ENCODE data around the gene ABTB1.

The ABTB1 gene

DNA sequence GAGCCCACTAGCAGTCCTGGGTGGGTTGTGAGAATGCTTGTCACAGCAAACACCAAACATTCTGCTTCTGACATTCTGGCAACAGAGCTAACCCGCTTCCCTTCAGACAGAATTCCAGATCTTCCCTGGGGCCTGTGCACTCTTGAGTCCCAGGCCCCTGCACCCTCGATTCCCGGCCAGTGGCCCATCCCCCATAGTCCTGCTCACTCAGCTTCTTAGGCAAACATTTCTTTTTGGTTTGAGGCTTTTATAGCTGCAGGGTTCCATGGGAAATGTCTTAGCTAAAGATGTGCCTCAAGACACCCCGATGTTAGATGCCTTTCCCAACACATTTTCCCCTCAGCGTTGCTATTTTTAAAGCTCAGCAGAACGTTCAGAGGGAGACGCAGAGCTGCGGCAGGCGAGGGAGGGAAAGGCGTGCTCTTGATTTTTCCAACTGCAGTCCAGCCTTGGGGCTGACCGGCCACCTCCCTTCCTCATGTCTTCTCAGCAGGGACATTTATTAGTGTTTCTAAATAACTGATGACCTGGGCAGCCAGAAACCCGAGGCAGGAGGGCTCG, 35.2 kb downstream of the ABTB1 start:
- no peak for DNase-seq

DNA sequence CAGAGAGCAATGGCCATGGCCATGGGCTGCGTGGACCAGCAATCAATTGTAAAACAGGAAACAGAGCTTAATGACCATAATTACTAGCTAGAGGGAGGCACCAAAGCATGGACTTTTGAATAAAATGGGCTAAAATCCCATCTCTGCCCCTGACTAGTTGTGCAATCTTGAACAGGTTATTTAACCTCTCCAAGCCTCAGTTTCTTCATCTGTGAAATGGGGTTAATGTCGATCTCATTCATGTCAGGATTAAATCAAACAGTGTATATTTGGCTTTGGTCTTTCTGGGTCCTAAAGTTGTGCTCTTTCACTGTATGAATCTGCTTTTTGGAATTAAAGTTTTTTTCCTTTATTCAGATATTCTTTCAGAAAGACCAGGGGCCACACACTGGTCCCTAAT, 36.1 kb downstream of the ABTB1 start:
- no peak for DNase-seq

DNA sequence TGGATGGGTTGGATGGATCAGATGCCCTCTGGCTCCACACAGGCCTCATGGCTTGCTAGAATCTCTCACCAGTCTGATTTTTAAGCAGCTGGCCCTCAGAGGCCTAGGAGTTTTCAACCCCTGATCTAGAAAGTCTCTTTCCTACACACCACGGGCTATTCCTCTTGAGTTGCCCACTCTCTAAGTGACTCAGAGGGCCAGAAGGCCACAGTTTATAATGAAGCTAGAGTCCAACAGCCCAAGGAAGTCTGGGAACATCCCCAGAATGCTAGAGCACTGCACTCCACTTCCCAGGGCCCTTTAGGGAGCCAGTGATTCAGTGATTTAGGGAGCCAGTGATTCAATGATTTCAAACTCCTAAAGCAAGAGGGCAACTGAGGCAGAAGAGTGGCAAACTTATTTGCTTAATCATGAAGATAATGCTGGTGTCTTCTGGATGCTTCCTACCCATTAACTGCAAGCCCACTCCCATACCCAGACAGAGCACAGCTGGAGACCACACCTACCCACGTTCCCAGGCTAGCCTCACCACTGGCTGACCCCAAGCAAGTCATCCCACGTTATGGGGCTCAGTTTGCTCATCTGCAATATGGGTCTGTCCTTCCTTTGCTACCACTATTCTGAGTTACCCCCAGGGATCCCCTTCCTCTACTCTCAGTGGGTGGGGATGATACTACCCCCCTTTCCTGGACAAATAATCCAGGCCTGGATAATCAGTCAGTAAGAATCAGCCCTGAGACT, 36.7 kb downstream of the ABTB1 start:
- DNase-seq = no peak

DNA sequence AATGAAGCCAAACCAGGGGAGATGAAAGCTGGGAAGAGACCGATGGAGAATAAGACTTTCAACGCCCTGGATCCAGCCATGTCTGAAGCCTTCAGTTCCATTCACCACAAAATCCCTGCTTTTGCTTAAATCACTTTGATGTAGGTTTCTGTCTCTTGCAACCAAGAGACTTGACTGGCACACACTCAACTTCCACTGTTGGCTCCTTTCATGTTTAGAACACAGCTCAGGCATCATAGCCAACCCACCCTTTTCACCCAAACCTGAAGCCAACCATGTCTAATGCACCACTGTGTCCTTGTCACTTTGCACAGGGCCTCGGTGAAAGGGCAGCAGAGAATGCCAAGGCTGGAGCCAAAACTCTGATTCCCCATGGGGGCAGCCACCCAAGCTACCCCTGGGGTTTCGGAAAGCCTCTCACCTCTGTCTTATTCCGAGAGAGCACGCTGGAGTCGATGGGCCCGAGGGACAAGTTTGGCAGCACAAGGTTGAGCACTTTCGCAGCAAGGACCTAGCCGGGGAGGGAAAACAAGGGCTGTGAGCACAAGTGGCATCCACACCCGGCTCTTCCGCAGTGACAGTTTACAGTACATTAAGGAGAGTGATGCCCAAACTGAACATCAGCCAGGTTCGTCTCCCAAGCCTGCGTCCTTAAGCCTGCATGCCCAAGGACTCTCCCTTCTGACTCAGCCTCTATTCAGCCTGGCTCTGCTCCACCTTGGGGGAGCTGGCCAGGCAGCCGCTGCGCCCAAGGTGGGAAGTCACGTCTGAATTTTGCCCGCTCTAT, 37.6 kb downstream of the ABTB1 start:
- no peak for DNase-seq

DNA sequence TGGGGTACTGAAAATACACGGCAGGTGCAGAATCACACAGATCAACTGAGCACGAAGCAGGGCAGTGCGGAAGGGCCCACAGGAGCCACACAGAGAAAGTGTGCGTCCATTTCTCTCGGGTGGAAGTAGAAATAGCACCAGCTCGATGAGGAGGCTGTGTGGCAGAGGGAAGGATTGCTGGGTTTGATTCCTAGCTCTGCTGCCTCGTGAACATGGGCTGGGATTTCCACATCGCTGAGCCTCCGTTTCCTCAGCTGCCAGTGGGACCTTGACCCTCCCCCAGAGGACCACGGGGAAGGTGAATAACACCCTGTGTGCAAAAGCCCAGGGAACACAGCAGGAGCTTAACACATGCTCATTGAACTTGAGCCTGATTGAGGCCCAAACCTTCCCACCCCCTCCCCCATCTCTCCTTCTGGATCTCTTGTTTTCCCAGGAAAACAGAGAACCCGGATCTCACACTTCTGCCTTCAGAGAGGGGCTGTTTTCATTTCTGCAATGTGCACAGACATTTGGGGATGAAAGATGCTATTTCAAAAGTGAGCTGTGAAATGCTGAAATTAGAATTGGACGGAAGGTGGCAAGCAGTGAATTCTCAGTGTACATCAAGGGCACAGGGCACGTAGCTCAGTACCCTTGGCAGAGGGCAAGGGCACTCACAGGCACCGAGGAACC, 38.4 kb downstream of the ABTB1 start:
- DNase-seq = no peak

DNA sequence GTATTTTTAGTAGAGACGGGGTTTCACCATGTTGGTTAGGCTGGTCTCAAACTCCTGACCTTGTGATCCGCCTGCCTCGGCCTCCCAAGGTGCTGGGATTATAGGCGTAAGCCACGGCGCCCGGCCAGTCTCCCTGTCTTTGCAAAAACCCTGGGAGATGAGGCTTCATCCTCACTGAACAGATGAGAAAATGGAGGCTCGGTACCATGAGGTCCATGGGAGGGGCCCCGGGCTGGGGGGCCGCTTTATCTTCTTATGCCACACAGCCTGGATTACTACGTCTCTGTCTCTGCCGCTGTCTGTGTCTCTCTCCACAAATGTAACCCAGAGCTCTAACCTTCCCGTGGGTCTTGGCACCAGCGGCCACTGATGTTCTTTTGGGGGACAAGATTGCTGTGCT, 39.1 kb downstream of the ABTB1 start:
- DNase-seq = no peak

DNA sequence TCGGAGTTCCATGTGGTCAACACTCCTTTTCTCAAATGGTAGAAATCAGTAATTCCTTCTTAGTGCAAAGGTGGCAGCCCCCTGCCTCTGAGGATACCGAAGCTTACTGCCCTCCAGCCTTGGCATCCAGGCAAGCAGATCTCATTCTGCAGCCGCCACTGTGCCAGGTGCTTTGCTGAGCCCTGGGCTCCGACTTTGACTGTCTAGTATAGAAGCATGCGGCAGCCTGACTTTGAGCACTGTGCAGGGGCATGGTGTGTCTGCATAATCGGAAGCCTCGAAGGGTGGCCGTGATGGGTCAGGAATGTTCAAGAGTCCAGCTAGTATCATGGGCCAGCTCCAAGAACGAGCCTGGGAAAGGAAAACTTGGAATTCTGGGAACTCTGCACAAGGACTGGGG, 39.7 kb downstream of the ABTB1 start:
- DNase-seq = no peak

DNA sequence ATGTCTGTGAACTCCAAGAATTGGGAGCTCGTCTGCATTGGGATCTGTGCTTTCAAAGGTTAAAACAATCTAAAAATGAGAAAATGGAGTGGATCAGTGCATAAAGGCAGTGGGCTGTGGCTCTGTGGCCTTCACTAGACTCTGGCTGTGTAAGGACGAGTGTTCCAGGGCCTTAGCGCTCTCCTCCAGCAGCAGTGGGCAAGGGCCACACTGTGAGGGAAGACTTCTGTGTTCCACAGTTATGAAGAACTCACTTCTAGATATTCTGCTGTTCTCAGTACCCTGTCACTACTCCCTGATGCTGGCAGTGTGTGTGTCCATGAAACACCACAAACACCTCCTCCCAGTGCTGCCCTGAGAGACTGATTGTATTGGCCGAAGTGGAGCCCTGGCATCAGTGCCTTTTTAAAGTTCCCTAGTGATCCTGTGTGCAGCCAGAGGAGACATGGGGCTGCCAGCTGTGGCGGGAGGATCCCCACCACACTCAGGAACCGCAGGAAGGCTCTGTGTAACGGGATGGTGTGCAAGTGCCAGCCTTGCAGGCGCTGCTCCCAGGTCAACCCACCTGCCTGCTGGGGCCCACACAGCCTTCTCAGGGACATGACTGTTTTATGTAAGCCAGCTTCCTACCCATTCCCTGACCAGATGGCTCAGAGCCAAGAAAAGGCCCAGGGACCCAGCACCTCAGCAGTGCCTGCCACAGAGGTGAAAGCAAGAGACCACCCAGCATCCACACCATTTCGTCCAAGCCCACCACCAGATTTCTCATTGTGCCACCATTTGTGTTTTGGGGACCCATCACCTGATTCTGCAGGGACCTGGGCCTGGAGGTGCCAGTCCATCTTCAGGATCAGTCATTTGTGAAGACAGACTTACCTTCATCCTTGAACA, 40.4 kb downstream of the ABTB1 start:
- DNase-seq = no peak

DNA sequence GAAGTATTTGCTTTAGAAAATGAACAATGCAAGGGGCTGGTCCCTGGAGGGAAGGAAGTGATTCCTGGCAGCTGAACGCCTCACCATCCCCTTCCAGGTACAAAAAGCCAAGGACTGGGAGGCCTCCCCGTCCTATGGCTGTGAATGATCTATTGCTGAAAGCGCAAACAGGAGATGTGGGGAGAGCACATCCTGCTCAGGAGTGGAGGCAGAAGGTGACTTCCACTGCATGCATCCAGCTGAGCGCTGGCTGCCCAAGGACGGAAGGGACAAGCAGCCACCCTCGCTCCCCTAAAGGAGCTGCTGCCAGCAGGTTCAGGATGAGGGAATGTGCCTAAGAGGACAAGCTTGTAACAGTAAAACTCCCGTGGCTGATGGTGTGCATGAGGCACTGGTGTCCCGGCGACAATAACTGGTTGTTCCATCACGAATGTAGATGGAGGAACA, 41.4 kb downstream of the ABTB1 start:
- no peak for DNase-seq

DNA sequence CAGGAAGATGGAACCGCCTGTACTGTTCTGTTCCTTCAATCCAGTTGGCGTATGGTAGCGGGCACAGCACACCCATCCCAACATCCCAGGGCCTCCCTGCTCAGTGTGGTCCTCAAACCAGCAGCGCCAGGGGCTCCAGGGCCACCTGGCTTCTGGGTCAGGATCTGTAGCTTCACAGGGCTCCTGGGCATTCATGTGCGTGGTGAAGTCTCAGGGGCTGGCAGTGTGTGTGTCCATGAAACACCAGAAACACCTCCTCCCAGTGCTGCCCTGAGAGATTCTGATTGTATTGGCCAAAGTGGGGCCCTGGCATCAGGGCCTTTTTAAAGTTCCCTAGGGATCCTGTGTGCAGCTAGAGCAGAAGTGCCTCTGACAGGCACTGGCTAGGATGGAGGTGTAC, 42.1 kb downstream of the ABTB1 start:
- DNase-seq = no peak

- no peak for DNase-seq
Measured at GRCh38 chr3:127715532-127715931, 42.8 kb downstream of the ABTB1 start.

DNA sequence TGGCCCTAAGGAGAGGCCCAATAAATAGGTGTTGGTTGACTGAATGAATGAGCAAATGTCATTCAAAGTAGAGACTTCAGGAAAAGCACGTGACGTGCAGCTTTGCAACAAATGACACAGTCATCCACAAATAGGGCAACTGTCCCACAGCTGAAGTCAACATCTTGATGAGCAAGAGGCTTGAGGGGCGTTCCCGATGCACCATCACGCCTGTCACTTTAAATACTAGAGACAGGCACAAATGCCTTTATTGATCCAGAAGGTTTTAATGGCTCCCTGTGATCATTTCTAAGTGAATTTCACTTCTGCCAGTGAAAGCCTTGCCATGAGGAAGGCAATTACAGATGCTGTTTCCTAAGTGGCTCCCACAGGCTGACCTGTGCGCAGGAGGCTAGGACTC, 43.6 kb downstream of the ABTB1 start:
- DNase-seq = no peak

DNA sequence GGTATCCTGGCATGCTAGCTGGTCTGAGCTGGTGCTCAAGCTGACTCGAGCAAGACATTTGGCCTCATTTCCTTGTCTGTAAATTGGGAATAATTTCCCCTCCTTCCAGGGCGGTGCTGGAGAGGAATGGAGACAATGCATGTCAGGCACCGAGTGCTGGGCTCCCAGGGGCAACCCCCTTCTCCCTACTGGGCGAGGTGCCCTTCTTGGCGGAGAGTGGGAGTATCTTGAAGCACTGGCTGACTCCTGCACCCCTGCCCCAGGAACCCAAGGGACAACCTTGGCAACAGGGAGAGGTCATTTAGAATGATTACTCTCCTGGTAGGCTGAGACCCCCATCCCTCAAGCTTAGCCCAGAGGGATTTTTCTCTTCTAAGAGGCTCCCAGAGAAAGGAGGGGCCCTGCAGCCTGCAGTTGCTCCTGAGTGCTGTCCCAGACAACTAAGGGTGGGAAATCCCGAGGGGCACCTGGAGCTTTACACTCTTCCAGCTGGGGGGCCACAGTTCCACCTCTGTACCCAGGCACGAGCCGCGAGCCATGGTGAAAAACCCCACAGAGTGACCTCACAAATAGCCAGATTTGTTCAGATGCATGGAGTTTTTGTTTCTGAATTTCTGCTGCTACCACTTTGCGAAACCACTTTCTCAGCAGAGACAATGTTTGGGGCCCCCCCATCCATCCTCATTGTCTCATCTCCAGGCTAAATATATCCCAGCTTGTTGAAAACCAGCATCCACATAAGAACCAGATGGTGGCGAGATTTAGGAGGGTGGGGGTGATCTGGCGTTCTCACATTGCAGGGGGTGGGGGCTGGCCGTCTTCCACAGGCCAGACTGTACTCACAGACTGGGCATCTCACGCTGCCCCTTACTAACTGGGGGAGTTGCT, 44.8 kb downstream of the ABTB1 start:
- DNase-seq = peak; percentile 67

DNA sequence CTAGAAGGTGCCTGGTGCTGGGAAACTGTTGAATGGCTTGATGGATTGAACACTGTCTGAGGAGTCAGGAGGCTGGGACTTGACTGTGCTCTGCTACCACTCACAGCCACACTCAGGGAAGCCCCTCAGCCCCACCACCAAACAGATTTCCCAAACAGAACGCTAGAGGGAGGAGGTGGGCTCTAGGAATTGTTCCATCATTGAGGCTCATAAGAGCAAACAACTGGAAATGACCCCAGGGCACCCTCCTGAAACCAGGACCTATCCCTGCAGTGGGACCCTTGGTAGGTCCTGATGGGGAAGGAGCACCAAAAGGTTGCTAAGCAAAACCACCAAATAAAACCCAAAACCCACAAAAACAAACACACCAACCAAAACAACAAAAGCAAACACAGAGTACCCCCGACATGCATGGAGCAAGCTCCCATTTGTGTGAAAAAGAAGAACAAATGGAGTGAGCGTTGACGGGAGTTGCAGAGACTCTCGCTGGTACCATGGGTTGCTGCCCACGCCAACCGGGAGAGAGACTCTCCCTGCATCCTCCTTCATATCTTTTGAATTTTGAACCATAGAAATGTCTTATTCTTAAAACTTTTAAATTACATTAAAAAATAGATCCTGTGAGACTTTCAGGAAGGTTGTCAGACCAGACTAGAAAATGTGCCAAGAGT, 45.6 kb downstream of the ABTB1 start:
- no peak for DNase-seq

DNA sequence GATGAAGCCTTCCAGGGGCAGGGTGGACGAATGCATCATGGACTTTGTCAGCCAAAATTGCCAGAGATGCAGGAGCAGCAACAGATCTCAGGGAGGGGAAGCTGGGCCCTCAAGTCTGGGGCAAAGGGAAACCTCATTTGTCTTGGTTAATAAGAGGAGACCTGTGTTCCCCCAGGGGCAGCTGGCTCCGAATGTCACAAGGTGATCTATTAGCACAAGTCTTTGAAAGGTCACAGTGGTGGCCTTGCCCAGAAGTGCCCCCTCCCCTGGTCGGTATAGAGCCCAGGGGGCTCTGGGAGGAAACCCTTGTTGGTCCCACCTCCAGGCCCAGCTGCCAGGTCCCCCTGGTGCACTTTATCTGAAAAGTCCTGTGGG, 46.2 kb downstream of the ABTB1 start:
- no peak for DNase-seq

DNA sequence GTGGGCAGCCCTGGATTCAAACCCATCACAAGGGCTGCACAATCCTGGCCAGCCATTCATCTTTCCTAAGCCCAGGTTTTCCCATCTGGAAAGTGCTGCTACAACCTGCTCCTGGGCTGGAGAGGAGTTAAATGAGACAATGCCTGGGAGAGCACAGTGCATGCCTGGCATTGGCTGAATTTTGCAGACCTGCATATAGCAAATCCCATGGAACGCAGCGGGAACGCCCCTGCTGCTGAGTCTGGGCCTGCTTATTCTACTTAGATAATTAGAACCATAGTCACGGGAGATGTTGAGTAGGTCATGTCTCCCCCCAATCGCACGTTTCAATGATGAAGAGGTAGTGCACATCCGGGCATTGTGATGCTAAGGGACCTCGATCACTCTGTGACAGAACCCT, 46.6 kb downstream of the ABTB1 start:
- DNase-seq = no peak

GRCh38 chr3:127720161-127720823, 47.5 kb downstream of the ABTB1 start:
- DNase-seq = no peak

GRCh38 chr3:127720985-127721935, 48.5 kb downstream of the ABTB1 start:
- DNase-seq = no peak

Measured in DMS 273 treated with DMSO at 0.1 percent for 48 hours (cell line).